Retina (tissue), 1 donor: ENCODE data around the gene TH.
"Not testable (repeated sequence)": the region's sequence is repeated elsewhere in the genome, so short reads cannot be mapped to it uniquely, and the experiment has no call there.

Source experiments
- DNase-seq: peaks from one replicate; pipeline ENCODE4 v3.0.0-alpha.2; 2016

Gene TH

GRCh38 chr11:2128130-2128510 is 43.5 kb downstream of the TH start:
- DNase-seq, result no peak

GRCh38 chr11:2127482-2128129 is 44.0 kb downstream of the TH start:
- DNase-seq, result no peak

- DNase-seq, result no peak
Observed at GRCh38 chr11:2126520-2127085, 45.0 kb downstream of the TH start.

- DNase-seq, result not testable (repeated sequence)
Observed at GRCh38 chr11:2124736-2125484, 46.7 kb downstream of the TH start.

GRCh38 chr11:2123628-2123960 is 48.0 kb downstream of the TH start:
- DNase-seq, result no peak

GRCh38 chr11:2122907-2123627 is 48.5 kb downstream of the TH start:
- no peak for DNase-seq

GRCh38 chr11:2122222-2122906 is 49.3 kb downstream of the TH start:
- peak; percentile 62 for DNase-seq

GRCh38 chr11:2121227-2122130 is 50.1 kb downstream of the TH start:
- DNase-seq, result no peak

GRCh38 chr11:2120359-2121100 is 51.1 kb downstream of the TH start:
- DNase-seq, result no peak

- DNase-seq, result no peak
Observed at GRCh38 chr11:2118677-2119076, 52.9 kb downstream of the TH start.

GRCh38 chr11:2116680-2117079 is 54.9 kb downstream of the TH start:
- no peak for DNase-seq

- DNase-seq, result no peak
Observed at GRCh38 chr11:2115308-2115707, 56.3 kb downstream of the TH start.

GRCh38 chr11:2114430-2115241 is 57.0 kb downstream of the TH start:
- DNase-seq, result no peak
